Osteoblast (primary cell): ENCODE data around the gene TXNIP. TPM values are rescaled to one million over a fixed set of nuclear protein-coding genes. Genes with fewer than 3 reads are reported as not detected.

ENCODE experiments used
- DNase-seq: peaks from one replicate; pipeline ENCODE4 v3.0.0; 2011; ENCODE audit warnings: low spot score, mixed read lengths; ENCODE audit not compliant: insufficient read length; ENCODE audit errors: missing footprints
- H2AFZ ChIP-seq: 2 replicates; pipeline ENCODE4 v1.6.0; 2011; ENCODE audit warnings: mild to moderate bottlenecking, low read length
- H3K27ac ChIP-seq: 2 replicates; pipeline ENCODE4 v1.5.1; 2011; ENCODE audit warnings: mild to moderate bottlenecking, low read depth, low read length, moderate library complexity
- H3K27me3 ChIP-seq: 2 replicates; pipeline ENCODE4 v1.6.0; 2012; ENCODE audit warnings: mild to moderate bottlenecking, control low read depth, inconsistent platforms, low read length, moderate library complexity; ENCODE audit not compliant: insufficient read depth
- H3K36me3 ChIP-seq: 2 replicates; pipeline ENCODE4 v1.5.1; 2011; ENCODE audit warnings: mild to moderate bottlenecking, low read length, control low read depth, moderate library complexity; ENCODE audit not compliant: insufficient read depth
- H3K4me1 ChIP-seq: 2 replicates; pipeline ENCODE4 v1.5.1; 2011; ENCODE audit warnings: mild to moderate bottlenecking, low read length, control low read depth, moderate library complexity; ENCODE audit not compliant: insufficient read depth
- H3K4me2 ChIP-seq: 2 replicates; pipeline ENCODE4 v1.6.0; 2011; ENCODE audit warnings: mild to moderate bottlenecking, low read length; ENCODE audit not compliant: insufficient read depth
- H3K4me3 ChIP-seq: fragments of 200-600 bp; sonication (generic); 3 replicates; pipeline ENCODE4 v1.5.1; 2012; ENCODE audit warnings: mild to moderate bottlenecking, low read length, inconsistent platforms; ENCODE audit not compliant: insufficient read depth
- H3K79me2 ChIP-seq: 2 replicates; pipeline ENCODE4 v1.6.0; 2012; ENCODE audit warnings: mild to moderate bottlenecking, low read length, control low read depth, inconsistent platforms; ENCODE audit not compliant: insufficient read depth
- H3K9me3 ChIP-seq: 2 replicates; pipeline ENCODE4 v1.5.1; 2011; ENCODE audit warnings: low read depth, low read length, control low read depth
- H4K20me1 ChIP-seq: 2 replicates; pipeline ENCODE4 v1.6.0; 2012; ENCODE audit warnings: mild to moderate bottlenecking, low read length, control low read depth; ENCODE audit not compliant: insufficient read depth
- total RNA-seq: library from RNA; depleted of rRNA; stranded (reverse); fragments of >200 nt; gene quantifications from 2 replicates; pipeline ENCODE4 v1.2.3, GENCODE V29; 2012
- TF ChIP-seq, protein P1 (sequence below): IDR thresholded peaks from 2 replicates; pipeline ENCODE4 v1.5.1; 2011; ENCODE audit warnings: mild to moderate bottlenecking, low read depth, low read length, moderate library complexity; ENCODE audit errors: extremely low read depth

Gene TXNIP
- total RNA-seq, 1 donor: 400 TPM

DNA sequence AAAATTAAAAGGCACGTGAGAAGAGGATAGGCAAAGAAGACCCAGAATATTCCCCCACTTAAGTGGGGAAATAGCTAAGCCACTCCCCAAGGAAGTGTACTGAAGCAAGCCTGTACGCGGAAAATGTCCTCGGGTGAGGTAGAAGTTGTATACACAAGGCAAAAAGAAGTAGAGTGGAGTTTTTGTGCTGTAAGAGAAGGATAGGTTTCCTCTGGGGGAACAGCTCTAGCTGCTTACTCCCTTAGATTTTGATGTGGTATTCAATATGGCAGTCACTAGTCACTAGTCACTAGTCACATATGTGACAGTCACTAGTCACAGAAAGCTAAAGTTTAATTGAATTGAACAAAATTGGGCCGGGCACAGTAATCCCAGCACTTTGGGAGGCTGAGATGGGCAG lies 7.6 kb downstream of the TXNIP start:
- no peak for DNase-seq
- H3K4me2 ChIP-seq: no peak overlapping the region

DNA sequence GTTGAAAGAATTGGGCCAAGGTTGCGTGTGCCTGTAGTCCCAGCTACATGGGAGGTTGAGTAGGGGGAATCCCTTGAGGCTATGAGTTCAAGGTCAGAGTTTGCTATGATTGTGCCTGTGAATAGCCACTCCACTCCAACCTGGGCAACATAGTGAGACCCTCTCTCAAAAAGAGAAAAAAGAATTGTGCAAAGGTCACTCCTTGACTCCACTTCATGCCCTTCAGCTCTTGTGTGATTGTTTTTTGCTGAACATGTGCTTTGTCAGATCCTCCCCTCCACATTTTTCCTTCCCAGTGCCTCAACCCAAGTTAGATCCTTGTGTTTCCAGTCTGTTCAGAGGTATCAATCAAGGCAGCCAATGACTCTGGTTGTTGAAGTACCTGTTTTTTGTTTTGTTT lies 8.5 kb downstream of the TXNIP start:
- H2AFZ ChIP-seq: no peak overlapping the region
- DNase-seq: no peak
- peaks cover 9% of the 10 kb centered on the region for H3K36me3 ChIP-seq
- H3K4me3 ChIP-seq: no peak overlapping the region
- peaks cover 18% of the 10 kb centered on the region for H3K4me1 ChIP-seq
- TF ChIP-seq, protein P1, sequence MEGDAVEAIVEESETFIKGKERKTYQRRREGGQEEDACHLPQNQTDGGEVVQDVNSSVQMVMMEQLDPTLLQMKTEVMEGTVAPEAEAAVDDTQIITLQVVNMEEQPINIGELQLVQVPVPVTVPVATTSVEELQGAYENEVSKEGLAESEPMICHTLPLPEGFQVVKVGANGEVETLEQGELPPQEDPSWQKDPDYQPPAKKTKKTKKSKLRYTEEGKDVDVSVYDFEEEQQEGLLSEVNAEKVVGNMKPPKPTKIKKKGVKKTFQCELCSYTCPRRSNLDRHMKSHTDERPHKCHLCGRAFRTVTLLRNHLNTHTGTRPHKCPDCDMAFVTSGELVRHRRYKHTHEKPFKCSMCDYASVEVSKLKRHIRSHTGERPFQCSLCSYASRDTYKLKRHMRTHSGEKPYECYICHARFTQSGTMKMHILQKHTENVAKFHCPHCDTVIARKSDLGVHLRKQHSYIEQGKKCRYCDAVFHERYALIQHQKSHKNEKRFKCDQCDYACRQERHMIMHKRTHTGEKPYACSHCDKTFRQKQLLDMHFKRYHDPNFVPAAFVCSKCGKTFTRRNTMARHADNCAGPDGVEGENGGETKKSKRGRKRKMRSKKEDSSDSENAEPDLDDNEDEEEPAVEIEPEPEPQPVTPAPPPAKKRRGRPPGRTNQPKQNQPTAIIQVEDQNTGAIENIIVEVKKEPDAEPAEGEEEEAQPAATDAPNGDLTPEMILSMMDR: no peak
- no peaks in the 10 kb centered on the region for H3K27me3 ChIP-seq
- no peaks in the 10 kb centered on the region for H3K9me3 ChIP-seq
- no peak overlapping the region for H3K27ac ChIP-seq
- H3K4me2 ChIP-seq: no peak overlapping the region
- H3K79me2 ChIP-seq: peaks cover 6% of the 10 kb centered on the region
- peaks cover 10% of the 10 kb centered on the region for H4K20me1 ChIP-seq

More for the DNA sequence above, 7.6 kb downstream of the TXNIP start:
- Histone ChIP-seq H3K27ac (no peak overlapping the region), H3K9me3 (no peaks in the 10 kb centered on the region), H3K4me1 (peaks cover 26% of the 10 kb centered on the region), H3K79me2 (peaks cover 14% of the 10 kb centered on the region), H3K27me3 (no peaks in the 10 kb centered on the region), H4K20me1 (peaks cover 18% of the 10 kb centered on the region), H3K4me3 (no peak overlapping the region), H2AFZ (no peak overlapping the region), H3K36me3 (peaks cover 18% of the 10 kb centered on the region)
- TF ChIP-seq, protein P1: no peak

DNA sequence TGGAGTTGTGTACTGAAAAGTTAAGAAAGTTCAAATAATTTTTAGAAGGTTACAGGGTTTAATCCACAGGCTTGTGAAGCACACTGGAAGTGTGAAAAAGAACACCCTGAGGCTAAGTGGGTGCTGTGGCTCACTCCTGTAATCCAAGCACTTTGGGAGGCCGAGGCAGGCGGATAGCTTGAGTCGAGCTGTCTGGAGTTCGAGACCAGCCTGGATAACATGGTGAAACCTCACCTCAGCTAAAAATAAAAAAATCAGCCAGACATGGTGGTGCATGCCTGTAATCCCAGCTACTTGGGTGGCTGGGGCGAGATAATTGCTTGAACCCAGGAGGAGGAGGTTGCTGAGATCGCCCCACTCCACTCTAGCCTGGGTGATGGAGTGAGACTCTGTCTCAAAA lies 9.8 kb downstream of the TXNIP start:
- Histone ChIP-seq H3K4me2 (no peak overlapping the region), H3K4me1 (peaks cover 14% of the 10 kb centered on the region), H3K79me2 (no peaks in the 10 kb centered on the region), H3K36me3 (no peaks in the 10 kb centered on the region), H4K20me1 (no peaks in the 10 kb centered on the region), H3K9me3 (no peaks in the 10 kb centered on the region), H3K4me3 (no peak overlapping the region), H2AFZ (no peak overlapping the region), H3K27ac (no peak overlapping the region), H3K27me3 (no peaks in the 10 kb centered on the region)
- no peak for DNase-seq
- TF ChIP-seq, protein P1: no peak

DNA sequence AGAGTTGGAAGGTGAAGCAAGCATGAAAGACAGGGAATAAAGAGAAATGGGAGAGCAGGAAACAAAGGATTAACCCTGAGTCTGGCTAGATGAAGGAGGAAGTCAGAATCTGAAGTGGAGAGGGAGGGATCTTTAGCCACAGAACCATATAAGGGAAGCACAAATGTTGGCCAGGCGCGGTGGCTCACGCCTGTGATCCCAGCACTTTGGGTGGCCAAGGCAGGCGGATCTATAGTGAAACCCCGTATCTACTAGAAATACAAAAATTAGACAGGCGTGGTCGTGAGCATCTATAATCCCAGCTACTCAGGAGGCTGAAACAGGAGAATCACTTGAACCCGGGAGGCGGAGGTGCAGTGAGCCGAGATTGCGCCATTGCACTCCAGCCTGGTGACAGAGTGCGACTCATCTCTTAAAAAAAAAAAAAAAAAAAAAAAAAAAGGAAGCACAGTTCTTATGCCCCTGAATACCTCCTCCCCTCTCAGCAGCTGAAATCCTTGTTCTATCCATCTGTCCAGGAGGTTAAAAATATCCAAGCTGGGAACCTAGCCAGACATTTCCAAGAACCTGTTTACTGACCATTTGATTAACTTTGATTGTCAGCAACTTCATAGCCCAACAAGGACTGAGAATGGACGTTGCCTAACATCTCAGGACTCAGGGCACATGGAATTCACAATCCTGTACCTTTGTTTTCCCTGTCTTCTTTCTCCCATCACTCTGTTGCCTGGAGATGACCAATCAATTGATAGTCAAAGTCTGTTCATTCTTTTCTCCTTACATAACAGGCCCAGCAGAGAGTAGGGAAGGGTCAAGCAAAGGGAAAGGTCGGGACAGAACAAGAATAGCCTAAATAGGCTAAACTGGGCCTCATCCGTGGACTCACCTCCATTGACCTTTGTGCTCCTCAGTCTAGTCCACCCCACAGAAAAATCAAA lies 10.6 kb downstream of the TXNIP start:
- no peaks in the 10 kb centered on the region for H3K9me3 ChIP-seq
- peaks cover 14% of the 10 kb centered on the region for H3K4me1 ChIP-seq
- TF ChIP-seq, protein P1: no peak
- peak overlapping the region; percentile 64 for H3K4me2 ChIP-seq
- H3K79me2 ChIP-seq: no peaks in the 10 kb centered on the region
- DNase-seq: no peak
- H2AFZ ChIP-seq: peak overlapping the region; percentile 53
- no peaks in the 10 kb centered on the region for H3K27me3 ChIP-seq
- H4K20me1 ChIP-seq: no peaks in the 10 kb centered on the region
- H3K36me3 ChIP-seq: no peaks in the 10 kb centered on the region
- no peak overlapping the region for H3K4me3 ChIP-seq
- H3K27ac ChIP-seq: peak overlapping the region; percentile 56
